Measurements from ENCODE around the gene RBM19. TPM values are rescaled to one million over a fixed set of nuclear protein-coding genes. Genes with fewer than 3 reads are reported as not detected.

The RBM19 gene
- total and polyA plus RNA-seq, 2 donors (not counting 1 experiment from before 2014, with no cell fraction given): 10.5 to 16.5 TPM

- Histone ChIP-seq H3K27me3 (ENCODE audit: control insufficient read depth, insufficient read depth, low read length) (peaks cover 4% of the 10 kb centered on the region), H3K4me1 (ENCODE audit: control insufficient read depth, extremely low read depth, insufficient read depth, low read length) (peaks cover 3% of the 10 kb centered on the region), H2AFZ (ENCODE audit: low read length) (no peak overlapping the region), H3K36me3 (ENCODE audit: control insufficient read depth, insufficient read depth, low read length) (no peaks in the 10 kb centered on the region), H3K79me2 (ENCODE audit: control insufficient read depth, insufficient read depth, low read length) (peaks cover 22% of the 10 kb centered on the region), H3K27ac (ENCODE audit: insufficient read depth, low read length) (no peak overlapping the region), H4K20me1 (ENCODE audit: control insufficient read depth, extremely low read depth, insufficient read depth, low read length) (no peaks in the 10 kb centered on the region), H3K4me2 (ENCODE audit: extremely low read depth, insufficient read depth, low read length) (no peak overlapping the region), H3K9ac (ENCODE audit: insufficient read depth, low read length) (no peak overlapping the region), H3K9me3 (ENCODE audit: control insufficient read depth, insufficient read depth, low read depth, low read length) (no peaks in the 10 kb centered on the region), H3K4me3 (replicated peaks in 1 of 4; ENCODE audit: control extremely low read depth in 1 of 4, insufficient read depth in 1 of 4, low read depth in 3 of 4, low read length in 4 of 4) (no peak overlapping the region)
- DNase-seq (ENCODE audit: low read depth in 2 of 2): no peak
- no peak for TF ChIP-seq CTCF (conservative IDR thresholded peaks at IDR 0.05 in 1 of 2, IDR thresholded peaks at IDR 0.05 in 1 of 2; ENCODE audit: low read depth in 1 of 2, low read length in 2 of 2)
Measured at GRCh38 chr12:113967368-113967767, 1.2 kb upstream of the RBM19 start.

GRCh38 chr12:113962733-113963132, 3.4 kb downstream of the RBM19 start:
- H4K20me1 ChIP-seq (ENCODE audit: control insufficient read depth, extremely low read depth, insufficient read depth, low read length): no peaks in the 10 kb centered on the region
- no peaks in the 10 kb centered on the region for H3K9me3 ChIP-seq (ENCODE audit: control insufficient read depth, insufficient read depth, low read depth, low read length)
- no peak overlapping the region for H2AFZ ChIP-seq (ENCODE audit: low read length)
- H3K79me2 ChIP-seq (ENCODE audit: control insufficient read depth, insufficient read depth, low read length): peaks cover 22% of the 10 kb centered on the region
- no peak overlapping the region for H3K9ac ChIP-seq (ENCODE audit: insufficient read depth, low read length)
- H3K4me3 ChIP-seq (replicated peaks in 1 of 4; ENCODE audit: control extremely low read depth in 1 of 4, insufficient read depth in 1 of 4, low read depth in 3 of 4, low read length in 4 of 4): no peak overlapping the region
- DNase-seq (ENCODE audit: low read depth in 2 of 2): no peak
- no peak overlapping the region for H3K27ac ChIP-seq (ENCODE audit: insufficient read depth, low read length)
- TF ChIP-seq EZH2 (IDR thresholded peaks at IDR 0.05; ENCODE audit: low read length, missing control alignments): no peak
- TF ChIP-seq CTCF (conservative IDR thresholded peaks at IDR 0.05 in 1 of 2, IDR thresholded peaks at IDR 0.05 in 1 of 2; ENCODE audit: low read depth in 1 of 2, low read length in 2 of 2): no peak
- H3K27me3 ChIP-seq (ENCODE audit: control insufficient read depth, insufficient read depth, low read length): no peaks in the 10 kb centered on the region
- H3K4me1 ChIP-seq (ENCODE audit: control insufficient read depth, extremely low read depth, insufficient read depth, low read length): peaks cover 3% of the 10 kb centered on the region
- no peak overlapping the region for H3K4me2 ChIP-seq (ENCODE audit: extremely low read depth, insufficient read depth, low read length)
- peaks cover 9% of the 10 kb centered on the region for H3K36me3 ChIP-seq (ENCODE audit: control insufficient read depth, insufficient read depth, low read length)

- Histone ChIP-seq H3K4me1 (ENCODE audit: control insufficient read depth, extremely low read depth, insufficient read depth, low read length) (peaks cover 3% of the 10 kb centered on the region), H3K79me2 (ENCODE audit: control insufficient read depth, insufficient read depth, low read length) (peaks cover 22% of the 10 kb centered on the region), H3K27ac (ENCODE audit: insufficient read depth, low read length) (no peak overlapping the region), H3K36me3 (ENCODE audit: control insufficient read depth, insufficient read depth, low read length) (peaks cover 9% of the 10 kb centered on the region), H2AFZ (ENCODE audit: low read length) (no peak overlapping the region), H3K9me3 (ENCODE audit: control insufficient read depth, insufficient read depth, low read depth, low read length) (no peaks in the 10 kb centered on the region), H3K9ac (ENCODE audit: insufficient read depth, low read length) (no peak overlapping the region), H3K4me2 (ENCODE audit: extremely low read depth, insufficient read depth, low read length) (no peak overlapping the region), H3K4me3 (replicated peaks in 1 of 4; ENCODE audit: control extremely low read depth in 1 of 4, insufficient read depth in 1 of 4, low read depth in 3 of 4, low read length in 4 of 4) (no peak overlapping the region), H4K20me1 (ENCODE audit: control insufficient read depth, extremely low read depth, insufficient read depth, low read length) (no peaks in the 10 kb centered on the region), H3K27me3 (ENCODE audit: control insufficient read depth, insufficient read depth, low read length) (no peaks in the 10 kb centered on the region)
- TF ChIP-seq EZH2 (IDR thresholded peaks at IDR 0.05; ENCODE audit: low read length, missing control alignments) (no peak), CTCF (conservative IDR thresholded peaks at IDR 0.05 in 1 of 2, IDR thresholded peaks at IDR 0.05 in 1 of 2; ENCODE audit: low read depth in 1 of 2, low read length in 2 of 2) (no peak)
- peak; percentile 12 to 35 for DNase-seq (ENCODE audit: low read depth in 2 of 2)
Measured at GRCh38 chr12:113961921-113962710, 4.0 kb downstream of the RBM19 start.
